Transverse colon (tissue), 3 donors: ENCODE data around the gene ATP11A.

Experiments used
- CTCF ChIP-seq, 5 experiments: fragments of 200-600 bp in 3 of 5; fragments of 450-650 bp in 2 of 5; sonication (generic) in 3 of 5; IDR thresholded peaks; 1 replicate in 2 of 5; 2 replicates in 3 of 5; pipeline ENCODE4 v1.5.1; 2016 to 2017; ENCODE audit warnings: antibody characterized with exemption in 5 of 5, inconsistent platforms in 3 of 5, mild to moderate bottlenecking in 2 of 5, moderate library complexity in 1 of 5
- POLR2A ChIP-seq: fragments of 450-650 bp; IDR thresholded peaks from one replicate; pipeline ENCODE4 v1.6.1; 2016; ENCODE audit warnings: antibody characterized with exemption, mild to moderate bottlenecking, moderate library complexity

- TF ChIP-seq CTCF (IDR thresholded peaks at IDR 0.05) = no peak
- no peak for TF ChIP-seq POLR2A
These were observed 134.6 kb downstream of the ATP11A start for GRCh38 chr13:112824429-112824828.
